Measurements from ENCODE around the gene SLIT1.

The SLIT1 gene

GRCh38 chr10:97047788-97048187, 138.0 kb downstream of the SLIT1 start:
- no peak overlapping the region for H3K4me3 ChIP-seq (replicated peaks in 1 of 2; ENCODE audit: low read depth in 2 of 2, low read length in 2 of 2)
- DNase-seq (ENCODE audit: low read depth in 2 of 2), result no peak
- no peak for TF ChIP-seq CTCF (IDR thresholded peaks at IDR 0.05; ENCODE audit: low read depth, low read length)

GRCh38 chr10:97047083-97047736, 138.5 kb downstream of the SLIT1 start:
- no peak overlapping the region for H3K4me3 ChIP-seq (replicated peaks in 1 of 2; ENCODE audit: low read depth in 2 of 2, low read length in 2 of 2)
- no peak for TF ChIP-seq CTCF (IDR thresholded peaks at IDR 0.05; ENCODE audit: low read depth, low read length)
- no peak for DNase-seq (ENCODE audit: low read depth in 2 of 2)

- no peak overlapping the region for H3K4me3 ChIP-seq (replicated peaks in 1 of 2; ENCODE audit: low read depth in 2 of 2, low read length in 2 of 2)
- no peak for DNase-seq (ENCODE audit: low read depth in 2 of 2)
- no peak for TF ChIP-seq CTCF (IDR thresholded peaks at IDR 0.05; ENCODE audit: low read depth, low read length)
These were observed 139.2 kb downstream of the SLIT1 start for GRCh38 chr10:97046456-97047082.

GRCh38 chr10:97043563-97043855, 142.2 kb downstream of the SLIT1 start:
- H3K4me3 ChIP-seq (replicated peaks in 1 of 2; ENCODE audit: low read depth in 2 of 2, low read length in 2 of 2), result no peak overlapping the region
- TF ChIP-seq CTCF (IDR thresholded peaks at IDR 0.05; ENCODE audit: low read depth, low read length), result no peak

GRCh38 chr10:97042716-97043562, 142.8 kb downstream of the SLIT1 start:
- no peak overlapping the region for H3K4me3 ChIP-seq (replicated peaks in 1 of 2; ENCODE audit: low read depth in 2 of 2, low read length in 2 of 2)
- no peak for DNase-seq (ENCODE audit: low read depth in 2 of 2)
- no peak for TF ChIP-seq CTCF (IDR thresholded peaks at IDR 0.05; ENCODE audit: low read depth, low read length)

More at GRCh38 chr10:97043563-97043855, 142.2 kb downstream of the SLIT1 start:
- DNase-seq (ENCODE audit: low read depth in 2 of 2), result no peak

- no peak for DNase-seq (ENCODE audit: low read depth in 2 of 2)
- H3K4me3 ChIP-seq (replicated peaks in 1 of 2; ENCODE audit: low read depth in 2 of 2, low read length in 2 of 2), result no peak overlapping the region
- no peak for TF ChIP-seq CTCF (IDR thresholded peaks at IDR 0.05; ENCODE audit: low read depth, low read length)
These were observed 143.7 kb downstream of the SLIT1 start for GRCh38 chr10:97042081-97042480.
